HepG2 (cell line): Measurements from ENCODE around the gene SLC5A8. TPM values are rescaled to one million over a fixed set of nuclear protein-coding genes. Genes with fewer than 3 reads are reported as not detected.

Experiments
- ATAC-seq: fragments of 200-7000 bp; cut with Tn5 transposase; 3 replicates; pipeline ENCODE4 v1.9.1; 2020; ENCODE audit warnings: mild to moderate bottlenecking, moderate library complexity
- BruUV-seq: library from RNA; stranded (reverse); fragments of 400-500 nt; replicated peaks from 2 replicates; lab custom pipeline; 2021; lab: Mats Ljungman, UMichigan
- CTCF ChIA-PET: fragments of 300-600 bp; formaldehyde crosslinking; extraction: SDS; loops from one replicate; lab custom pipeline; 2021; ENCODE audit warnings: low total read pairs, inconsistent platforms, low intra/inter-chr PET ratio; lab: Yijun Ruan, JAX
- POLR2A ChIA-PET: fragments of 350-600 bp; sonication (Branson Sonifier 250); formaldehyde crosslinking; loops from one replicate; lab custom pipeline; 2020; ENCODE audit warnings: antibody characterized with exemption, inconsistent platforms; lab: Yijun Ruan, JAX
- DNase-seq: peaks from one replicate; pipeline ENCODE4 v3.0.0-alpha.2; 2015; ENCODE audit warnings: low spot score
- FAIRE-seq: peaks from 3 replicates; lab custom pipeline; 2011; peaks lifted over from hg19 to GRCh38; lab: Jason Lieb, UNC
- H2AFZ ChIP-seq: one replicate; pipeline ENCODE4 v1.6.1; 2011; ENCODE audit warnings: low read length, inconsistent platforms
- H3K27ac ChIP-seq: fragments of 300-600 bp; 3 replicates; pipeline ENCODE4 v1.8.0; 2011; ENCODE audit warnings: mixed run types, mild to moderate bottlenecking, mixed read lengths, low read length, inconsistent platforms; ENCODE audit not compliant: insufficient read depth; ENCODE audit errors: extremely low read length
- H3K27me3 ChIP-seq, 2 experiments: fragments of 200-600 bp in 1 of 2; 2 replicates in 1 of 2; 3 replicates in 1 of 2; pipeline versions ENCODE4 v1.6.0 to v1.8.0; 2011; ENCODE audit warnings: low read length in 2 of 2, mild to moderate bottlenecking in 2 of 2, moderate library complexity in 2 of 2, inconsistent platforms in 1 of 2; ENCODE audit not compliant: insufficient read depth in 2 of 2, control insufficient read depth in 1 of 2
- H3K36me3 ChIP-seq, 2 experiments: fragments of 200-600 bp in 1 of 2; replicated peaks in 1 of 2; 2 replicates in 1 of 2; 3 replicates in 1 of 2; pipeline versions ENCODE4 v1.5.1 to v1.8.0; 2011; ENCODE audit warnings: low read length in 2 of 2, inconsistent platforms in 1 of 2; ENCODE audit not compliant: insufficient read depth in 2 of 2, control insufficient read depth in 1 of 2
- H3K4me1 ChIP-seq: 2 replicates; pipeline ENCODE4 v1.5.1; 2012; ENCODE audit warnings: low read length, inconsistent platforms; ENCODE audit not compliant: insufficient read depth
- H3K4me2 ChIP-seq: 2 replicates; pipeline ENCODE4 v1.6.0; 2011; ENCODE audit warnings: low read depth, low read length, inconsistent platforms
- H3K4me3 ChIP-seq, 3 experiments: fragments of 200-600 bp in 1 of 3; sonication (generic), shearing (Covaris generic) in 1 of 3; replicated peaks in 1 of 3; 2 replicates each; pipeline ENCODE4 v1.5.1; 2011 to 2016; ENCODE audit warnings: low read length in 3 of 3, inconsistent platforms in 2 of 3, low read depth in 2 of 3, mild to moderate bottlenecking in 2 of 3, control low read depth in 1 of 3, mixed read lengths in 1 of 3; ENCODE audit not compliant: insufficient read depth in 1 of 3
- H3K79me2 ChIP-seq: one replicate; pipeline ENCODE4 v1.6.1; 2011; ENCODE audit warnings: low read length, inconsistent platforms; ENCODE audit not compliant: insufficient read depth
- H3K9ac ChIP-seq: 2 replicates; pipeline ENCODE4 v1.6.0; 2011; ENCODE audit warnings: mild to moderate bottlenecking, low read depth, low read length, inconsistent platforms; ENCODE audit not compliant: insufficient read depth
- H3K9me3 ChIP-seq: 2 replicates; pipeline ENCODE4 v1.5.1; 2012; ENCODE audit warnings: mild to moderate bottlenecking, low read length
- H4K20me1 ChIP-seq: 2 replicates; pipeline ENCODE4 v1.6.0; 2011; ENCODE audit warnings: inconsistent platforms, mild to moderate bottlenecking, low read length, moderate library complexity; ENCODE audit not compliant: insufficient read depth
- AHR ChIP-seq: IDR thresholded peaks from 2 replicates; pipeline ENCODE4 v1.6.1; 2018; ENCODE audit warnings: missing genetic modification reagents, missing compliant biosample characterization
- NFATC3 ChIP-seq: sonication (generic); formaldehyde crosslinking; IDR thresholded peaks from 2 replicates; pipeline ENCODE4 v1.5.1; 2020; ENCODE audit warnings: mild to moderate bottlenecking, missing genetic modification reagents
- ONECUT2 ChIP-seq: sonication (generic); formaldehyde crosslinking; IDR thresholded peaks from 2 replicates; pipeline ENCODE4 v1.4.0; 2020; ENCODE audit warnings: missing genetic modification reagents
- PAX8 ChIP-seq: sonication (generic); formaldehyde crosslinking; IDR thresholded peaks from 2 replicates; pipeline ENCODE4 v1.8.0; 2022; ENCODE audit warnings: mild to moderate bottlenecking, missing genetic modification reagents, borderline replicate concordance
- ZNF124 ChIP-seq: sonication (generic); formaldehyde crosslinking; IDR thresholded peaks from 2 replicates; pipeline ENCODE4 v1.4.0; 2020; ENCODE audit warnings: missing genetic modification reagents
- ZNF207 ChIP-seq: fragments of 450-650 bp; IDR thresholded peaks from 2 replicates; pipeline ENCODE4 v1.6.1; 2016; ENCODE audit warnings: antibody characterized with exemption, borderline replicate concordance
- WGBS: methylation state at CpG from one replicate; pipeline ENCODE4 v1.1.6; 2017; ENCODE audit warnings: low lambda C conversion rate; 5-methylcytosine and 5-hydroxymethylcytosine counted together
- in situ Hi-C: cut with HindIII; loops from 2 replicates; pipeline ENCODE4 v1.10.0; 2017; ENCODE audit warnings: low pct_unique_long_range_greater_than_20kb; ENCODE audit not compliant: extremely low pct_ligation_motif_present
- intact Hi-C: fragments of 100-400 bp; cut with micrococcal nuclease; formaldehyde crosslinking; loops from one replicate; pipeline ENCODE4 v1.10.0; 2022; ENCODE audit not compliant: unreplicated experiment
- polyA plus RNA-seq, 8 experiments: library from polyadenylated mRNA; depleted of rRNA in 3 of 8; stranded (reverse) in 7 of 8; unstranded in 1 of 8; fragments of >200 nt; fragmentation: Illumina TruSeq in 4 of 8; extraction: Trizol in 4 of 8; gene quantifications; 2 replicates each; pipeline versions ENCODE4 v1.2.1 to v1.2.3, GENCODE V29; 2011 to 2016; ENCODE audit warnings: low read depth in 4 of 8, missing spikeins in 1 of 8, mixed read lengths in 1 of 8; ENCODE audit not compliant: insufficient read depth in 1 of 8
- total RNA-seq, 5 experiments: library from RNA; depleted of rRNA; stranded (reverse); fragments of >200 nt; fragmentation: Illumina TruSeq; extraction: Trizol; gene quantifications; 2 replicates each; pipeline ENCODE4 v1.2.3, GENCODE V29; 2016; ENCODE audit warnings: low read depth in 1 of 5
- TF ChIP-seq, protein P1 (sequence below): sonication (generic); formaldehyde crosslinking; IDR thresholded peaks from 2 replicates; pipeline ENCODE4 v1.4.0; 2020; ENCODE audit warnings: missing genetic modification reagents, borderline replicate concordance
- TF ChIP-seq, protein P2 (sequence below), 2 experiments: sonication (generic) in 1 of 2; formaldehyde crosslinking in 1 of 2; IDR thresholded peaks; 2 replicates each; pipeline versions ENCODE4 v1.6.1 to v1.9.0; 2014 to 2022; ENCODE audit warnings: antibody characterized with exemption in 1 of 2, borderline replicate concordance in 1 of 2, inconsistent platforms in 1 of 2, low read depth in 1 of 2, missing genetic modification reagents in 1 of 2

Gene SLC5A8
- total and polyA plus RNA-seq, 2 of the 13 experiments (the other 11 are each of a cell fraction or from before 2014, with no cell fraction given): not detected

DNA sequence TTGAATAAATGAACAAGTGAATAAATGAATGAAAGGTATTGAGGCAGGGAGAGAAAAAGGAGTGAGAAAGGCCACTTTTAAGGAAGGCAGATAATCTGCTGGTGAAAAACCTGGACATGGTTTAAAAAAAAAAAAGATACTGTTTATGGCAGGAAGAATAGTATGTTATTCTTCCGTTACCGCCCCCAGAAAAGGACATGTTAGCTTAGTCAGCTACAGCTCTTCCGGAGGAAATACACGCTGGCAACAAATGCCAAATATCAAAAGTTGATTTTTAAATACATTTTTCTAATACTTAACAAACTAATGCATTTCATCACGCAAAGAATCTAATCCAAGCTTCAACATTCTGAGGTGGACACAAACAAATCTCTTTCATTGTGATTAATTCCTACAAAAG is 43.2 kb downstream of the SLC5A8 start:
- H3K27ac ChIP-seq: no peak overlapping the region
- TF ChIP-seq ONECUT2 (CRISPR knock-in tag): no peak
- no peak for TF ChIP-seq AHR (CRISPR knock-in tag)
- TF ChIP-seq, protein P1, sequence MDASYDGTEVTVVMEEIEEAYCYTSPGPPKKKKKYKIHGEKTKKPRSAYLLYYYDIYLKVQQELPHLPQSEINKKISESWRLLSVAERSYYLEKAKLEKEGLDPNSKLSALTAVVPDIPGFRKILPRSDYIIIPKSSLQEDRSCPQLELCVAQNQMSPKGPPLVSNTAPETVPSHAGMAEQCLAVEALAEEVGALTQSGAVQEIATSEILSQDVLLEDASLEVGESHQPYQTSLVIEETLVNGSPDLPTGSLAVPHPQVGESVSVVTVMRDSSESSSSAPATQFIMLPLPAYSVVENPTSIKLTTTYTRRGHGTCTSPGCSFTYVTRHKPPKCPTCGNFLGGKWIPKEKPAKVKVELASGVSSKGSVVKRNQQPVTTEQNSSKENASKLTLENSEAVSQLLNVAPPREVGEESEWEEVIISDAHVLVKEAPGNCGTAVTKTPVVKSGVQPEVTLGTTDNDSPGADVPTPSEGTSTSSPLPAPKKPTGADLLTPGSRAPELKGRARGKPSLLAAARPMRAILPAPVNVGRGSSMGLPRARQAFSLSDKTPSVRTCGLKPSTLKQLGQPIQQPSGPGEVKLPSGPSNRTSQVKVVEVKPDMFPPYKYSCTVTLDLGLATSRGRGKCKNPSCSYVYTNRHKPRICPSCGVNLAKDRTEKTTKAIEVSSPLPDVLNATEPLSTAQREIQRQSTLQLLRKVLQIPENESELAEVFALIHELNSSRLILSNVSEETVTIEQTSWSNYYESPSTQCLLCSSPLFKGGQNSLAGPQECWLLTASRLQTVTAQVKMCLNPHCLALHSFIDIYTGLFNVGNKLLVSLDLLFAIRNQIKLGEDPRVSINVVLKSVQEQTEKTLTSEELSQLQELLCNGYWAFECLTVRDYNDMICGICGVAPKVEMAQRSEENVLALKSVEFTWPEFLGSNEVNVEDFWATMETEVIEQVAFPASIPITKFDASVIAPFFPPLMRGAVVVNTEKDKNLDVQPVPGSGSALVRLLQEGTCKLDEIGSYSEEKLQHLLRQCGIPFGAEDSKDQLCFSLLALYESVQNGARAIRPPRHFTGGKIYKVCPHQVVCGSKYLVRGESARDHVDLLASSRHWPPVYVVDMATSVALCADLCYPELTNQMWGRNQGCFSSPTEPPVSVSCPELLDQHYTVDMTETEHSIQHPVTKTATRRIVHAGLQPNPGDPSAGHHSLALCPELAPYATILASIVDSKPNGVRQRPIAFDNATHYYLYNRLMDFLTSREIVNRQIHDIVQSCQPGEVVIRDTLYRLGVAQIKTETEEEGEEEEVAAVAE: no peak
- H3K4me1 ChIP-seq: no peaks in the 10 kb centered on the region
- no peaks in the 10 kb centered on the region for H3K36me3 ChIP-seq
- no peaks in the 10 kb centered on the region for H4K20me1 ChIP-seq
- no peak overlapping the region for H3K9ac ChIP-seq
- ATAC-seq (no peak), DNase-seq (no peak), FAIRE-seq (no peak)
- WGBS: 3% methylated on average over 5 of the region's 5 CpGs
- no TSS peak for BruUV-seq
- no peak overlapping the region for H3K4me3 ChIP-seq
- H3K4me2 ChIP-seq: no peak overlapping the region
- H3K27me3 ChIP-seq: peaks cover 0 to 4% of the 10 kb centered on the region in 2 experiments; a peak in 3 of 5 replicates
- intact Hi-C loops (no loop called here), in situ Hi-C loops (no loop called here)
- H3K79me2 ChIP-seq: no peaks in the 10 kb centered on the region
- H2AFZ ChIP-seq: no peak overlapping the region
- POLR2A ChIA-PET: no interaction called here
- CTCF ChIA-PET: no interaction called here
- H3K9me3 ChIP-seq: no peaks in the 10 kb centered on the region

DNA sequence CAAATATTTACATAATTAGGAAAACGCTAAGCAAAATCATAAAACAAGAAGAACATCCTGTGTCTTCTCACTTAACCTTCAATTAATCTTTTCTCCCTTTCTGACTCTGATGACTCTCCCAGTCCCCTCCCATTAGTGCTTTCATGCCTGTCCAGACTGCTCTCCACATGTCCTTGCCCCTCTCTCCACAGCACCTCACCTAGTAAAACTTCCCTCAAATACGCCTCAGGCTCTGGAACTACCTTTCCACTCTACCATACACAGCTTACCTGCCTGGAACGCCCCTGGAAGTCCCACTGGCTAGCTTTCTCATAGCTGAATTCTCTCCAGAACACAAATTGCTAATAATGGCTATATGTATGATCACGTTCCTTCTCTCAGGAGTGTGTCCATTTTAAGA is 44.7 kb downstream of the SLC5A8 start:
- no TSS peak for BruUV-seq
- H3K9ac ChIP-seq: no peak overlapping the region
- H4K20me1 ChIP-seq: no peaks in the 10 kb centered on the region
- FAIRE-seq: no peak
- DNase-seq: no peak
- no peaks in the 10 kb centered on the region for H3K79me2 ChIP-seq
- H3K27ac ChIP-seq: no peak overlapping the region
- H3K4me2 ChIP-seq: no peak overlapping the region
- intact Hi-C loops (no loop called here), in situ Hi-C loops (no loop called here)
- WGBS: 3% methylated on average over 4 of the region's 4 CpGs
- ChIA-PET CTCF (no interaction called here), POLR2A (no interaction called here)
- H2AFZ ChIP-seq: no peak overlapping the region
- H3K27me3 ChIP-seq: peaks cover 0 to 4% of the 10 kb centered on the region in 2 experiments; a peak in 3 of 5 replicates
- H3K36me3 ChIP-seq: no peaks in the 10 kb centered on the region
- no peak for ATAC-seq
- no peak overlapping the region for H3K4me3 ChIP-seq
- no peaks in the 10 kb centered on the region for H3K4me1 ChIP-seq
- H3K9me3 ChIP-seq: no peaks in the 10 kb centered on the region
- TF ChIP-seq, protein P2, sequence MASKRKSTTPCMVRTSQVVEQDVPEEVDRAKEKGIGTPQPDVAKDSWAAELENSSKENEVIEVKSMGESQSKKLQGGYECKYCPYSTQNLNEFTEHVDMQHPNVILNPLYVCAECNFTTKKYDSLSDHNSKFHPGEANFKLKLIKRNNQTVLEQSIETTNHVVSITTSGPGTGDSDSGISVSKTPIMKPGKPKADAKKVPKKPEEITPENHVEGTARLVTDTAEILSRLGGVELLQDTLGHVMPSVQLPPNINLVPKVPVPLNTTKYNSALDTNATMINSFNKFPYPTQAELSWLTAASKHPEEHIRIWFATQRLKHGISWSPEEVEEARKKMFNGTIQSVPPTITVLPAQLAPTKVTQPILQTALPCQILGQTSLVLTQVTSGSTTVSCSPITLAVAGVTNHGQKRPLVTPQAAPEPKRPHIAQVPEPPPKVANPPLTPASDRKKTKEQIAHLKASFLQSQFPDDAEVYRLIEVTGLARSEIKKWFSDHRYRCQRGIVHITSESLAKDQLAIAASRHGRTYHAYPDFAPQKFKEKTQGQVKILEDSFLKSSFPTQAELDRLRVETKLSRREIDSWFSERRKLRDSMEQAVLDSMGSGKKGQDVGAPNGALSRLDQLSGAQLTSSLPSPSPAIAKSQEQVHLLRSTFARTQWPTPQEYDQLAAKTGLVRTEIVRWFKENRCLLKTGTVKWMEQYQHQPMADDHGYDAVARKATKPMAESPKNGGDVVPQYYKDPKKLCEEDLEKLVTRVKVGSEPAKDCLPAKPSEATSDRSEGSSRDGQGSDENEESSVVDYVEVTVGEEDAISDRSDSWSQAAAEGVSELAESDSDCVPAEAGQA (IDR thresholded peaks at IDR 0.05; ENCODE audit: low read depth): no peak
- TF ChIP-seq, protein P2 (CRISPR knock-in tag; IDR thresholded peaks at IDR 0.05; ENCODE audit: borderline replicate concordance): no peak
- TF ChIP-seq PAX8 (no peak), ZNF207 (no peak), ZNF124 (CRISPR knock-in tag) (no peak), NFATC3 (CRISPR knock-in tag) (no peak)
